HG02870 (cell line): ENCODE data around the gene TMEM143.
"Not testable (repeated sequence)": the region's sequence is repeated elsewhere in the genome, so short reads cannot be mapped to it uniquely, and the experiment has no call there.

Experiments
- ATAC-seq: cut with Tn5 transposase; IDR thresholded peaks from one replicate; pipeline ENCODE4 v1.9.1; 2021; ENCODE audit warnings: mild to moderate bottlenecking, moderate library complexity; ENCODE audit not compliant: unreplicated experiment

Gene TMEM143

GRCh38 chr19:48363810-48364597 lies at the start of gene TMEM143, which contains the start of gene SYNGR4:
TSS of gene TMEM143 (minus strand) at chr19:48363940. CDS start at chr19:48363920, 20 bp downstream.
TSS of gene SYNGR4 (plus strand) at chr19:48364367. CDS start at chr19:48365843, 1,476 bp downstream.
- ATAC-seq: peak; percentile 84

- ATAC-seq: no peak
Observed at GRCh38 chr19:48405850-48406249, 42.1 kb upstream of the TMEM143 start.

DNA sequence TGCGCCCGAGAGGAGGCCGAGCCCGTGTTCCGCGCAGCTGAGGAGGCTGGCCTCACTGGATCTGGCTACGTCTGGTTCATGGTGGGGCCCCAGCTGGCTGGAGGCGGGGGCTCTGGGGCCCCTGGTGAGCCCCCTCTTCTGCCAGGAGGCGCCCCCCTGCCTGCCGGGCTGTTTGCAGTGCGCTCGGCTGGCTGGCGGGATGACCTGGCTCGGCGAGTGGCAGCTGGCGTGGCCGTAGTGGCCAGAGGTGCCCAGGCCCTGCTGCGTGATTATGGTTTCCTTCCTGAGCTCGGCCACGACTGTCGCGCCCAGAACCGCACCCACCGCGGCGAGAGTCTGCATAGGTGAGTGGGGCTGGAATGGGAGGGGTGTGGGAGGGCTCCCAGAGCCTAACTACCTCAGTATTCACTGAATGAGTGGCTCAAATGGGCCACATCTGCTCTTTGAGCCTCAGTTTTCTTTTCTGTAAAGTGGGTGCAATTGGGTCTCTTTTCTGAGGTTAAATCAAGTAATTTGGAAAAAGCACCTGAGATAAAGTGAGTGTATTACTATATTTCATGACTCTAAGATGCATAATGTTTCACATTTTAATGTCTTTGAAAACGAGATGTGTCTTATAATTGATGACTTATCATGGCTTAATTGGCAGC lies 41.4 kb upstream of the TMEM143 start:
- ATAC-seq: no peak

- ATAC-seq: no peak
Observed at GRCh38 chr19:48403606-48404005, 39.9 kb upstream of the TMEM143 start.

GRCh38 chr19:48401287-48401686 lies 37.5 kb upstream of the TMEM143 start:
- ATAC-seq: no peak

DNA sequence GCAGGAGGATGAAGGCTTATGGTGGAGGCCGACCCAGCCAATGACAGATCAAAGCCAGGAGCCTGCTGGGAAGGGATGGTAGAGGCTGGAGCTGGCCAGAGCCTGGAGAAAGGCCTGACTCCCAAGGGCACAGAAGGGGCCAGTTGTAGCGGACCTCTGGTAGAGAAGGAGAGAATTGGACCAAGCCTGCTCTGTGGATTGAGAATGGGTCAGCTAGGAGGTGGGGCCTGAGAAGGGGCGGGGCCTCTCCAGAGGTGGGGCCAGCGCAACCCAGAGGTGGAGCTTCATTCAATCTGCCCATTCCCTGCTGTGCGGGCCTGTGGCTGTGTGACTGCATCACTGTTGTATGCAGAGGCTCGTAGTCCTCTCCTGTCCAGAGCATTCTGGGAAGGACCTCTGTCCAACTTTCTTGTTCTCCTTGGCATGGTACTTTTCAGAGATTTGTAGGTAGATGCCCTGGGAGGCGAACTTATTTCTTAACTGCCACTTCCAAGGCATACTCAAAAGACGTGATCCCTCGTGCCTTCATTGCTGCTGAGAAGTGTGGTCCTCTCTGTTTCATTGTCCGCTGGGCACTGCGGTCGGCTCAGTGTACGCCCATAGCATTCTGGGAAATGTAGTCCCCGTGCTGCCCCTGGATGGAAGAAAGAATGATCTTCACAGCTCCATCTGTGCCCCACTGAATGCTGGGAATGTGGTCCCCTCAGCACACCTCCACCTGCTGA lies 36.4 kb upstream of the TMEM143 start:
- ATAC-seq: no peak

- ATAC-seq: peak; percentile 51
Observed at GRCh38 chr19:48398375-48399235, 34.9 kb upstream of the TMEM143 start.

GRCh38 chr19:48398102-48398374 lies 34.3 kb upstream of the TMEM143 start:
- ATAC-seq: no peak

GRCh38 chr19:48397263-48398101 lies 33.7 kb upstream of the TMEM143 start:
- ATAC-seq: no peak

DNA sequence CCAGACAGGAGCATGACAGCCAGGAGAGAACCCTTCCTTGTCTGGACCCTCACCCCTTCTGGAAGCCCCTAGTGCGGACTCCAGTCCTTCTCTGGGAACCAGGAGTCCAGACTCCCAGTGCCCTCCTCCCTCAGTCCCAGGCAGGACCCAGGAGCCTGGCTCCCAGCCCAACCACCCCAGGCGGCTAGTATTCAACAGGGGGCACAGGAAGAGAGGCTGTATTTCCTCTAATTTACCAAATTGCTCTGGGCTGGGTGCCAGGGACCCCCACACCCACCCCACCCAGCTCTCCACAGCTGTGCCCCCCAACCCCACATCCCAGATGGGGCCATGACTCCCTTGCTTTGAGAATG lies 33.1 kb upstream of the TMEM143 start:
- no peak for ATAC-seq

GRCh38 chr19:48396016-48396823 lies 32.5 kb upstream of the TMEM143 start:
- ATAC-seq: no peak

GRCh38 chr19:48395499-48395898 lies 31.8 kb upstream of the TMEM143 start:
- ATAC-seq: no peak

GRCh38 chr19:48395170-48395455 lies 31.4 kb upstream of the TMEM143 start:
- ATAC-seq: no peak

- no peak for ATAC-seq
Observed at GRCh38 chr19:48394331-48395169, 30.8 kb upstream of the TMEM143 start.

DNA sequence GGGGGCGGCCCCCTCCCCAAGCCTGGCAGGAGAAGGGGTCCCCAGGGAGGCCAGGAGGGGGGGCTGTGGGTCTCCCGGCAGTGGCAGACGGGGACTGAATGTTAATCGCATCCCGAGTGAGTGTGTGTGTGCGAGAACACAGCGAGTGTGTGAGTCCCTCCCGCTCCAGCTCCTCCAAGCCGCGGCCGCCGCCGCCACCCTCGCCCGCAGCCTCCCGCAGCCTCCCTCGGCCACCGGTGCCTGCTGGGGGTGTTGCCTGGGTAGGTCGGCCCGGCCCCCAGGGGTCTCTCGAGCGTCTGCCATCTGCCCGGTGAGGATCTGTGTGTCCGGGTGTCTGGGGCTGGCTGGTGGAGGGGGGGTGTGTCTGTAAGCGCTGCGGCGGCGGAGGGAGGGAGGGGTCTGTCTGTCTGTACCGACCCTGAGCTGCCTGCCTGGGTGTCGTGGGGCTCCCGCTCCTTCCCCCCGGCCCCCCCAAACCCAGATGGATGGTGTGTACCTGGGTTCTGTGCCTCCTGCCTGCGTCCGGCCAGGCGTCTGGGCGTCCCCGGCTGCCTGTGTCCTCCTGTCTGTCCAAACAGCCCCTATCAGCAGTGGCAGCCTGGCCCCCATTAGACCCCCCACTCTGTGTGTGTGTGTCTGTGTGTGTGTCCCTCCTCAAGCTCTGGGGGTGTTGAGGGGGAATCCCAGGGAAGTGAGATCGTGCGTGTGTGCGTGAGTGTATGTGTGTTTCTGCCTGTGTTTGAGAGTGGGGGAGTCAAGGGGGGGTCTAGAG lies 30.0 kb upstream of the TMEM143 start, which contains the start of gene GRIN2D:
GRIN2D (plus strand) TSS at position 110 of the 772 bp plus-strand sequence. CDS start 4,725 bp downstream, outside the sequence.
- ATAC-seq: no peak

GRCh38 chr19:48392860-48393558 lies 29.3 kb upstream of the TMEM143 start:
- ATAC-seq: no peak

- not testable (repeated sequence) for ATAC-seq
Observed at GRCh38 chr19:48392006-48392344, 28.2 kb upstream of the TMEM143 start.
